Aorta (tissue), 5 donors: ENCODE data around the gene TMEM81. TPM values are rescaled to one million over a fixed set of nuclear protein-coding genes. Genes with fewer than 3 reads are reported as not detected.

Experiments
- ATAC-seq: fragments of 200-7000 bp; cut with Tn5 transposase; one replicate; pipeline ENCODE4 v1.9.1; 2022; ENCODE audit warnings: moderate library complexity; ENCODE audit not compliant: low FRiP score
- DNase-seq, 2 donors: peaks; one replicate each; pipeline ENCODE4 v3.0.0-alpha.2; 2020
- H3K27ac ChIP-seq, 2 donors: one replicate each; pipeline ENCODE4 v1.5.1; 2013; ENCODE audit warnings: low read length in 2 of 2, mild to moderate bottlenecking in 2 of 2, moderate library complexity in 2 of 2, control low read depth in 1 of 2, inconsistent platforms in 1 of 2, low read depth in 1 of 2
- H3K27me3 ChIP-seq, 2 donors: one replicate each; pipeline ENCODE4 v1.6.1; 2013; ENCODE audit warnings: control low read depth in 1 of 2, low read length in 1 of 2, mild to moderate bottlenecking in 1 of 2, moderate library complexity in 1 of 2; ENCODE audit not compliant: insufficient read depth in 2 of 2, control insufficient read depth in 1 of 2
- H3K36me3 ChIP-seq, 2 donors: one replicate each; pipeline ENCODE4 v1.6.1; 2013; ENCODE audit warnings: control low read depth in 1 of 2, low read length in 1 of 2, mild to moderate bottlenecking in 1 of 2; ENCODE audit not compliant: insufficient read depth in 2 of 2, control insufficient read depth in 1 of 2
- H3K4me1 ChIP-seq, 2 donors: one replicate each; pipeline ENCODE4 v1.6.1; 2013; ENCODE audit warnings: low read length in 2 of 2, control low read depth in 1 of 2, mild to moderate bottlenecking in 1 of 2, moderate library complexity in 1 of 2; ENCODE audit not compliant: insufficient read depth in 2 of 2, control insufficient read depth in 1 of 2
- H3K4me3 ChIP-seq, 2 donors: one replicate each; pipeline ENCODE4 v1.5.1; 2013; ENCODE audit warnings: low read length in 2 of 2, control low read depth in 1 of 2, mild to moderate bottlenecking in 1 of 2
- H3K9me3 ChIP-seq: one replicate; pipeline ENCODE4 v1.6.1; 2013; ENCODE audit warnings: mild to moderate bottlenecking, low read length; ENCODE audit not compliant: control insufficient read depth
- WGBS, 2 donors: extraction: QIAGEN DNeasy Blood & Tissue Kit; methylation state at CpG; one replicate each; pipeline ENCODE4 v1.1.7; 2013; 5-methylcytosine and 5-hydroxymethylcytosine counted together
- intact Hi-C, 2 donors: fragments of 100-400 bp; cut with DNase I; formaldehyde crosslinking; loops; one replicate each; pipeline versions ENCODE4 v1.14.2 to v1.15.0; 2022
- polyA plus RNA-seq, 2 donors: library from polyadenylated mRNA; stranded (reverse); fragments of 200-250 nt; gene quantifications; one replicate each; pipeline ENCODE4 v1.2.3, GENCODE V29; 2013
- total RNA-seq, 2 donors: library from RNA; stranded (reverse); fragmentation: NEBNext Ultra II Directional; extraction: Animal tissue kit (Norgen Biotek cat#: 25700); gene quantifications; one replicate each; pipeline ENCODE4 v1.2.1, GENCODE V29; 2021
- donor health status: healthy with polysubstance abuse.
- donor health status: Bipolar disorder and iron deficiency.
- donor health status: DM: no; HTN: no; CAD: no.
- donor health status: DM: no; HTN: no; CAD: no.
- donor health status: DM: yes; HTN: yes; CAD: no.

The TMEM81 gene
- total and polyA plus RNA-seq, 4 donors, result 1.1 to 4.1 (median 2.7) TPM

- intact Hi-C loops, result no loop called here
- no peak overlapping the region for H3K27ac ChIP-seq
- WGBS, 2 donors, result 87 to 89% methylated on average over 2 of the region's 2 CpGs
- ATAC-seq, result no peak
- no peak overlapping the region for H3K4me3 ChIP-seq
- no peaks in the 10 kb centered on the region for H3K9me3 ChIP-seq
- DNase-seq, result no peak
- H3K36me3 ChIP-seq, result no peaks in the 10 kb centered on the region
- H3K27me3 ChIP-seq, result no peaks in the 10 kb centered on the region
- peaks cover 0 to 3% of the 10 kb centered on the region in 2 donors for H3K4me1 ChIP-seq
These were observed 34.5 kb upstream of the TMEM81 start for GRCh38 chr1:205118752-205119151.

GRCh38 chr1:205111354-205111753, 27.1 kb upstream of the TMEM81 start:
- H3K9me3 ChIP-seq, result no peaks in the 10 kb centered on the region
- intact Hi-C loops, result no loop called here
- H3K27me3 ChIP-seq, result no peaks in the 10 kb centered on the region
- no peaks in the 10 kb centered on the region for H3K4me1 ChIP-seq
- DNase-seq (no peak), ATAC-seq (no peak)
- peaks cover 0 to 3% of the 10 kb centered on the region in 2 donors for H3K36me3 ChIP-seq
- H3K27ac ChIP-seq, result no peak overlapping the region
- H3K4me3 ChIP-seq, result no peak overlapping the region

- Histone ChIP-seq H3K9me3 (no peaks in the 10 kb centered on the region), H3K27me3 (no peaks in the 10 kb centered on the region), H3K4me3 (no peak overlapping the region), H3K27ac (no peak overlapping the region), H3K4me1 (no peaks in the 10 kb centered on the region), H3K36me3 (peaks cover 0 to 7% of the 10 kb centered on the region in 2 donors)
- ATAC-seq (no peak), DNase-seq (no peak)
- 90 to 96% methylated on average over 5 of the region's 5 CpGs for WGBS, 2 donors
- intact Hi-C loops, result no loop called here
These were observed 25.5 kb upstream of the TMEM81 start for GRCh38 chr1:205109711-205110110.

GRCh38 chr1:205109269-205109668, 25.0 kb upstream of the TMEM81 start:
- Histone ChIP-seq H3K36me3 (peaks cover 0 to 7% of the 10 kb centered on the region in 2 donors), H3K27me3 (no peaks in the 10 kb centered on the region), H3K27ac (no peak overlapping the region), H3K4me1 (no peaks in the 10 kb centered on the region), H3K9me3 (no peaks in the 10 kb centered on the region), H3K4me3 (no peak overlapping the region)
- no peak for ATAC-seq
- no peak for DNase-seq
- WGBS, 2 donors, result 74 to 77% methylated on average over 1 of the region's 1 CpG
- intact Hi-C loops, result no loop called here

GRCh38 chr1:205108464-205108863, 24.2 kb upstream of the TMEM81 start:
- H3K9me3 ChIP-seq, result no peaks in the 10 kb centered on the region
- no peak overlapping the region for H3K27ac ChIP-seq
- ATAC-seq (no peak), DNase-seq (no peak)
- intact Hi-C loops, result no loop called here
- peaks cover 0 to 10% of the 10 kb centered on the region in 2 donors for H3K36me3 ChIP-seq
- H3K27me3 ChIP-seq, result no peaks in the 10 kb centered on the region
- no peak overlapping the region for H3K4me3 ChIP-seq
- 81 to 85% methylated on average over 4 of the region's 4 CpGs for WGBS, 2 donors
- no peaks in the 10 kb centered on the region for H3K4me1 ChIP-seq

- DNase-seq (no peak), ATAC-seq (no peak)
- intact Hi-C loops, result no loop called here
- H3K27ac ChIP-seq, result no peak overlapping the region
- H3K36me3 ChIP-seq, result peaks cover 0 to 8% of the 10 kb centered on the region in 2 donors
- H3K9me3 ChIP-seq, result no peaks in the 10 kb centered on the region
- no peaks in the 10 kb centered on the region for H3K27me3 ChIP-seq
- H3K4me3 ChIP-seq, result no peak overlapping the region
- H3K4me1 ChIP-seq, result no peaks in the 10 kb centered on the region
- 91 to 93% methylated on average over 4 of the region's 4 CpGs for WGBS, 2 donors
These were observed 23.1 kb upstream of the TMEM81 start for GRCh38 chr1:205107327-205107726.

- ATAC-seq, result no peak
- 97 to 99% methylated on average over 3 of the region's 3 CpGs for WGBS, 2 donors
- Histone ChIP-seq H3K4me1 (no peaks in the 10 kb centered on the region), H3K36me3 (peaks cover 5 to 12% of the 10 kb centered on the region in 2 donors), H3K4me3 (no peak overlapping the region), H3K9me3 (no peaks in the 10 kb centered on the region), H3K27ac (no peak overlapping the region), H3K27me3 (no peaks in the 10 kb centered on the region)
- no peak for DNase-seq
- intact Hi-C loops, result no loop called here
These were observed 18.1 kb upstream of the TMEM81 start for GRCh38 chr1:205102404-205102803.

GRCh38 chr1:205098242-205098641, 14.0 kb upstream of the TMEM81 start:
- no peak overlapping the region for H3K27ac ChIP-seq
- ATAC-seq, result no peak
- no peaks in the 10 kb centered on the region for H3K27me3 ChIP-seq
- no peaks in the 10 kb centered on the region for H3K4me1 ChIP-seq
- no peak overlapping the region for H3K4me3 ChIP-seq
- intact Hi-C loops, result no loop called here
- DNase-seq, result no peak
- no peaks in the 10 kb centered on the region for H3K9me3 ChIP-seq
- H3K36me3 ChIP-seq, result peaks cover 10 to 12% of the 10 kb centered on the region in 2 donors

GRCh38 chr1:205095422-205095821, 11.2 kb upstream of the TMEM81 start:
- intact Hi-C loops, result no loop called here
- peaks cover 16% of the 10 kb centered on the region in 2 donors for H3K36me3 ChIP-seq
- no peaks in the 10 kb centered on the region for H3K4me1 ChIP-seq
- H3K27me3 ChIP-seq, result no peaks in the 10 kb centered on the region
- DNase-seq (no peak), ATAC-seq (no peak)
- no peak overlapping the region for H3K4me3 ChIP-seq
- no peaks in the 10 kb centered on the region for H3K9me3 ChIP-seq
- no peak overlapping the region for H3K27ac ChIP-seq
